AG10803 (cell line): Measurements from ENCODE around the gene HS6ST2.
"Not testable (repeated sequence)": the region's sequence is repeated elsewhere in the genome, so short reads cannot be mapped to it uniquely, and the experiment has no call there.

Source experiments
- DNase-seq: peaks from one replicate; pipeline ENCODE4 v3.0.0; 2010; ENCODE audit warnings: low read depth
- H3K4me3 ChIP-seq: 2 replicates; pipeline ENCODE4 v1.5.1; 2011; ENCODE audit warnings: mild to moderate bottlenecking, low read length, control low read depth
- TF ChIP-seq, protein P1 (sequence below): conservative IDR thresholded peaks from 2 replicates; pipeline ENCODE4 v1.5.1; 2011; ENCODE audit warnings: mild to moderate bottlenecking, low read length, control low read depth, inconsistent platforms

HS6ST2 gene

DNA sequence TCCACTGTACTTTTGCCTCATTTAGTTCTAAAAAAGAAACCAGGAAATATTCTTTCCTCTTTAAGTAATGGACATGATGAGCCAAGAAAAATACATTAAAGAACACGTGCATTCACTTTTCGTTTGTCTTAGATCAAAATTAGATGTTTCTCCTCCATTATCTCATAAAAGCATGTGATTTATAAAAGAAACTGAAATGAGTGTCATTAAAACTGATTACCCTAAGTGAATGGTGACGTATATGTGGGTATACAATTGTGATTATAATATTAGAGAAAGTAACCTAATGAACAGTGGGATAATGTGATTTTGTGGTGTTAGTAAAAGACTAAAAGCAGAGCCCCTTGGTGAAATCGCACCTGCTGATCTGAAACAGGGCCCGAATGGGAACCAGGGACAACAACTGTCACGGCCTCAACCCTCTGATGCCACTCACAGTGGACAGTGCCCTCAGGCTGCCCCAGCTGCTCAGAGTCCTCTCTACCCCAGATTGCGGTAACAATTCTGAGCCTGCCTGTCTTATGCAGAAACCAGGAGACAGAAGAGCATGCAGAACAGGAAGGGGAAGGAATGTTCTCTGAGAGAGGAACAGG is 25.7 kb upstream of the HS6ST2 start:
- DNase-seq = no peak
- no peak overlapping the region for H3K4me3 ChIP-seq
- TF ChIP-seq, protein P1, sequence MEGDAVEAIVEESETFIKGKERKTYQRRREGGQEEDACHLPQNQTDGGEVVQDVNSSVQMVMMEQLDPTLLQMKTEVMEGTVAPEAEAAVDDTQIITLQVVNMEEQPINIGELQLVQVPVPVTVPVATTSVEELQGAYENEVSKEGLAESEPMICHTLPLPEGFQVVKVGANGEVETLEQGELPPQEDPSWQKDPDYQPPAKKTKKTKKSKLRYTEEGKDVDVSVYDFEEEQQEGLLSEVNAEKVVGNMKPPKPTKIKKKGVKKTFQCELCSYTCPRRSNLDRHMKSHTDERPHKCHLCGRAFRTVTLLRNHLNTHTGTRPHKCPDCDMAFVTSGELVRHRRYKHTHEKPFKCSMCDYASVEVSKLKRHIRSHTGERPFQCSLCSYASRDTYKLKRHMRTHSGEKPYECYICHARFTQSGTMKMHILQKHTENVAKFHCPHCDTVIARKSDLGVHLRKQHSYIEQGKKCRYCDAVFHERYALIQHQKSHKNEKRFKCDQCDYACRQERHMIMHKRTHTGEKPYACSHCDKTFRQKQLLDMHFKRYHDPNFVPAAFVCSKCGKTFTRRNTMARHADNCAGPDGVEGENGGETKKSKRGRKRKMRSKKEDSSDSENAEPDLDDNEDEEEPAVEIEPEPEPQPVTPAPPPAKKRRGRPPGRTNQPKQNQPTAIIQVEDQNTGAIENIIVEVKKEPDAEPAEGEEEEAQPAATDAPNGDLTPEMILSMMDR = no peak

- H3K4me3 ChIP-seq = no peak overlapping the region
- DNase-seq = no peak
- TF ChIP-seq, protein P1 = no peak
These were observed 25.1 kb upstream of the HS6ST2 start for GRCh38 chrX:132983496-132983895.

- DNase-seq, H3K4me3 ChIP-seq: not testable (repeated sequence)
These were observed 21.6 kb upstream of the HS6ST2 start for GRCh38 chrX:132980035-132980434.

DNA sequence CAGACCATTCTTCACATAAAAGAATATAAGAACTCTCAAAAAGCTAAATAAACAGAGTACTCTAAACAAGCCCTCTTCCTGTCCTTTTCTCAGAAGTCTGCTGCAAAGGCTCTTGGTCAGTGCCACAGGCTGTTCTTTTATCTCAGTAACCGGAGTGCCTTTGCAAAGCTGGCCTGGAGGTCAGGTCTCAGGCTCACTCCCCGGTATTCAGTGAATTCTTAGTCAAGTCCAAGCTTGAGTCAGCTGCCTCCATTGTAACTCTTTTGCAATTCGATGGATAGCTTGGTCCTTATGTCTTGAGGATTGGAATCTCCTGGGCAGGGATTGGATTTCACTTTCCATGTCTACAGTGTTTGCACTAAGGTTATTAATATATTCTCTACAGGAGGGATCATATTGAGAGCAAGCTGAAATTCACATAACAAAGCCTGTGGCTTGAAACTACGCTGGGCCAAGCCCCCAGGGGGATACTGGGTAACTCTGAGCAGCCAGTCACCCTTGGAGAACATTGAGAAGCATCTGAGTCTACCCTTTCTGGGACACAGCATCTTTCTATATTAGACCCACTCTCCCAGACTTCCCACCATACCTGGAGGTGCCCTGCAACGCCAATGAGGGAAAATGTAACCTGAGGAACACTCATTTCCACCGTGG is 10.0 kb upstream of the HS6ST2 start:
- DNase-seq = no peak
- H3K4me3 ChIP-seq = no peak overlapping the region
- TF ChIP-seq, protein P1 = no peak

DNA sequence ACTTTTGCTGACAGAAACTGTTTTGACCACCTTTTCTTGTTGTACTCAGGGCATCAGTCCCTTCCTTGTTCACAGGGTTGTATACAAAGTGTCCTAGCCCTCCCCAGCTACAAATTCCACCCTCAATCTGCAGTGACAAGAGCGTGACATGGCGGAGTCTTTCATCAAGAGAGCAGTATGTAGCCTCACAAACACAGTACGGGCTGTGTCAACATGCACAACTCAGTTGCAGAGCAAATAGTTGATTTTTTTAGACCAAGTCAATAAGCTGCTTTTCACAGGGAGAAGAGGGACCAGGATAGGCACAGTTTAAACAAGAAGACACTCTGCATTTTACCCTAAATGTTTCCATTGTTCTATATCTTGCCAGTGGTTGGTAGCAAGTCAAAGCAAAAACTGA is 8.6 kb upstream of the HS6ST2 start:
- DNase-seq = no peak
- no peak overlapping the region for H3K4me3 ChIP-seq
- TF ChIP-seq, protein P1 = no peak

DNA sequence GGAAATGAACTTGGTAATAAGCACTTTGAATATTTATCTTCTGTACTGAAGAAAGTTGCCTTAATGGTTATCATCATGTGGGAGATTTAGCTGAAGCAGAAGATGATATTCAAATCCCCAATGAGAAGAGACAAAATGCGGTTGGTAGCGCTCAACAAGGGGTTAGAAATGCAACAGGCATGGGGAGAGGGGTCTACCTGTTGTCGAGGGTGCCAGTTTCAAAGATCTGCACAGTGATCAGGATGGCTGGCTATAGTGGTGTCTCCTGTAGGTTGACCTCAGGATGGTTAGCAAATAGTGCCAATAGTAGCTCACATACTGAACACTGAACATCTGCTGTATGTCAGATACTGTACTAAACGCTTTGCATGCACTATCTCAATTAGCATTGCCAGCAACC is 7.0 kb upstream of the HS6ST2 start:
- DNase-seq = no peak
- no peak overlapping the region for H3K4me3 ChIP-seq
- TF ChIP-seq, protein P1 = no peak

- H3K4me3 ChIP-seq = no peak overlapping the region
- no peak for DNase-seq
These were observed 3.1 kb upstream of the HS6ST2 start for GRCh38 chrX:132961511-132961910.

More at GRCh38 chrX:132961511-132961910, 3.1 kb upstream of the HS6ST2 start:
- TF ChIP-seq, protein P1 = no peak
